CD4-positive, alpha-beta T cell treated with Interleukin-4 for 4 hours (primary cell): ENCODE data around the gene RDH5.

ENCODE experiments used
- DNase-seq: peaks from one replicate; pipeline ENCODE4 v3.0.0-alpha.2; 2020

Gene RDH5

DNA sequence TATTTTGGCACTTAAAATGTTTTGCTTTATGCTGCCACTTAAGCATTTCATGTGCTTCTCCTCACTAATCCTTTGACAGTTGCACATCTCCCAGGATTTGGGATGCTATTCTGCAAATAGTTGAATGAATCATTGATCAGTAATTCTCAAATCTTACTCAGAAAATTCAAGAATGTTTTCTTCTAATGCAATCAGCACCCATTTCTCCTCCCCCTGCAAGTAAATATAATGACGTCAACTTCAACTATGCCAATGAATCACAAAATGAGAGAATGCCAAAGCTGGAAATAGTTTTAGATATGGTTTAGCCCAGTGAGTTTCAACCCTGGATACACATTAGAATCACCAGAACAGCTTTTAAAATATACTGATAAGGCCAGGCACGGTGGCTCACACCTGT, 6.5 kb upstream of the RDH5 start:
- no peak for DNase-seq

DNA sequence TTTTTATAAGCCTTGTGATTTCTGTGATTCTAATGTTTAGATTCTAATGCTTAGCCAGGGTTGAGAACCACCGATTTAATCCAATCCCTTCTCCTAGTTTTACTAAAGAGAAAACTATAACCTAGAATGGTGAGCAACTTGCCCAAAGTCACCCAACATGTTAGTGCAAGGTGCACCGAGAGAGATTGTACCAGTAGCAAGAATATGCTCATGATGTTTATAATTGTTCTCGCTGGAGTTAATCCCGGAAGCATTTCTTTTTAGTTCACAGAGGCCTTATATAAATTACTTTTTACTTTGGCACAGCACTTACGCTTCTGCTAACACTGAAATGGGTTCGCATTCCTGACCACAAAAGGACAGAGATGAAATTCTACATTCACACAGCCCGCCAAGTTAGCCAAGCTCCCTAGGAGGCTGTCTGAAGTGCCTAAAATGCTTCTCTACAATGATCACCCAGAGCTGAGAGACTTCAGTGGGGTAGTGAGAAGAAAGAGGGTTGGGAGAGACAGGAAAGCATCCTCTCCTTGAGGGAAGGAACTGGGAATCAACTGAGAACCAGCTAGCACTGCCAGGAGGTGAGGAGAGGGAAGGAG, 4.9 kb upstream of the RDH5 start:
- DNase-seq: no peak

DNA sequence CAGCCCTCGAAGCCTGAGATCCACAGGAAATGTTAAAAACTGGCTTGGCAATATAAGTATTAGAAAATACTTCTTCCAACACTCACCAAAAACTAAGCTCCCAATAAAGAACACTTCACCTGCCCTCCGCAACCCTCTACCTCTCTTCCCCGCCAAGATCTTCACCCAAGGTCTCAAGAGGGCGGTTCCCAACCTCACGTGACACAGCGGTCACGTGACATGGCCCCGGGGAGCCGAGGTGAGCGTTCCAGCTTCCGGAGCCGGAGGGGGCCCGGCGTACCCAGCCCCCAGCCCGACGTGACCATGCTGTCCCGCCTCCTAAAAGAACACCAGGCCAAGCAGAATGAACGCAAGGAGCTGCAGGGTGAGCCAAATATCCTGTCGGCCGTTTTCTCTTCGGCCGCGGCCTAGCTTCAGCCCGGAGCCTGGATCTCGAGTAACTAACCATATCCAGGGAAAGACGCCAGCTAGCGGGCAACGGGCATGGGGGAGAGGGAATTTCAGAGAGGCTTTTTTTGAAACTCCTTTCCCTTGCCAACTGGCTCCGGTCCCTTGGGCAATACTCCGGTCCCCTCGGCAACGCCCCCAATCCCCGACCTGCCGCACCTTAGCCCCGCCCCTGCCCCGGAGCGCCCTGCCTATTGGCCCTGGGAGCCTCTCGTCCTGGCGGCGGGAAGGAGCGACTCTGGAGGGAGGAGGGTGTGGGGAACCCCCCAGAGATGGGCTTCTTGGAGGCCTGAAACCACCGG, 4.2 kb upstream of the RDH5 start, which contains the start of gene BLOC1S1:
TSS of gene BLOC1S1 (plus strand) at position 214 of the 749 bp plus-strand sequence. CDS start at position 220, 6 bp downstream.
- peak; percentile 88 for DNase-seq

DNA sequence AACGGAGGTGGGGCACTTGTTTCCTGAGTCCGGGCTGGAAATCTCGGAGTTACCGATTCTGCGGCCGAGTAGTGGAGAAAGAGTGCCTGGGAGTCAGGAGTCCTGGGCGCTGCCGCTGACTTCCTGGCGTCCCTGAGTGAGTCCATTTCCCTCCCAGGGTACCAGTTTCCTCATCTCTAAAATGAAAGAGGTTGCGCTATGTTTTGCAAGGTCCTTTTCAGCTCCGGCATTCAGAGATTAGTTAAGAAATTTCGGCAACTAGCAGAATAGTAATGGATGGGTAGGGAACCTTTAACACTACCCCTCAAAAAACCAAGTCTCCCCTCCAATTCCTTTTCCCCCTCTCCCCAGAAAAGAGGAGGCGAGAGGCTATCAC, 3.6 kb upstream of the RDH5 start:
- no peak for DNase-seq

DNA sequence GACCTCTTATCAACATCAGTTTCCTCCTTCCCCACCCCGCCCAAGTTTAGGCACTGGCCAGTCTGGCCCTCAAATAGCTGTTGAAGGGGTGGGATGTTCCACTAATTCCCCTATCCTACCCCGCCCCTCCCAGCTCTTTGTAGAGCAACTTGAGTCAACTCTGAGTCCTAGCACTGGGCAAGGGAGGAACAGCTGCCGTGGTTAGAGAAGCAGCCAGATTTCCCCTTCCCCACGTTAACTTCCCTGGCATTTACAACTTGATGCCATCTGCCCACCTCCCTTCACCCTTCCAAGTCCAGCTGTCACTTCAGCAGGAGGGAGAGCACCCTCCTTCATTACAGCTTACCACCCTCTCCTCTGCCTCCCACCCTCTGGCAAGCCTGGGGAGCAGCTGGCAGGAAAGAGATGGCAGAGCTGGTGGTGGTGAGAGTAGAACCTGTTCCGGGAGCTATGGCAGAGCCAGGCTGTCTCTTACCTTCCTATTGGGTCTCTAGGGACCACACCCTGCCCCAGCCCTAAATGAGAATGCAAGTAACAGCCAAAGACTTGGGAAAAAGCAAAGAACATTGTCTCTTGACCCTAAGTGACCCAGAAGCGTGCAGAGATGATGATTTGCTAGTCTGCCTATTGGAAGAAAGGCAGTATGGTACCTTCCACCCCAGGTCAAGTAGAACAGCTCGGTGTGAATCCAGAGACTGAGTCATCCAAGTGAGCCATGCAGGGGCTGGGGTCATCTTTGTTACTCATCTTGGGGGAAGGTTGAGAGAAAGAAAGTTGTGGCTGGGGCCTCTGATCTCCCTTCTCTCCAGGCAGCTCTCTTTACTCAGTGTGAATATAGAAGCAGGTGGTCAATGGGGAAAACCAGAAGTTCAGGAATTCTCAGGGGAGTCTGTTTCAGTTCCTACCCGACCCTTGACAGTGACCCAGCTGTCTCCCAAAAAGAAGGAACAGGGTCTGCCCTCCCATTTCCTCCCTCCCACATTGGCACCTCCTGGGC, 2.9 kb upstream of the RDH5 start:
- no peak for DNase-seq

DNA sequence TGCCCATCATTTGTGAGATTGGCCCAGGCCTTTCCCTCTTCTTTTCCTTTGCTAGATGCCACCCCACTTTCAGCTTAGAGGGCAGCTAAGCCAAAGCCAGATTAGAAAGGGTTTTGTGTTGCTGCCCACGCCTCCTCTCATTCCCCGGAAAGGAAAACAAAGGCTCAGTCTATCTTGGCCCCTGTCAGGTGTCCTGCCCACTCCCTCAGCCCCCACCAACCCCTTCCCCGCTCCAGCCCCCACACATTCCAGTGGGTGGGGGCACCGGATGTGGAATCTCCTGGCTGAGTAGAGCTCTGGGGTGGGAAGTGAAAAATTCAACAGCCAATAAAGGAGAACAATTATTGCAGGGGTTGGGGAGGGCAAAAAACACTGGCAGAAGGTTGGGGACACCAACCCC, 2.2 kb upstream of the RDH5 start:
- DNase-seq: no peak

DNA sequence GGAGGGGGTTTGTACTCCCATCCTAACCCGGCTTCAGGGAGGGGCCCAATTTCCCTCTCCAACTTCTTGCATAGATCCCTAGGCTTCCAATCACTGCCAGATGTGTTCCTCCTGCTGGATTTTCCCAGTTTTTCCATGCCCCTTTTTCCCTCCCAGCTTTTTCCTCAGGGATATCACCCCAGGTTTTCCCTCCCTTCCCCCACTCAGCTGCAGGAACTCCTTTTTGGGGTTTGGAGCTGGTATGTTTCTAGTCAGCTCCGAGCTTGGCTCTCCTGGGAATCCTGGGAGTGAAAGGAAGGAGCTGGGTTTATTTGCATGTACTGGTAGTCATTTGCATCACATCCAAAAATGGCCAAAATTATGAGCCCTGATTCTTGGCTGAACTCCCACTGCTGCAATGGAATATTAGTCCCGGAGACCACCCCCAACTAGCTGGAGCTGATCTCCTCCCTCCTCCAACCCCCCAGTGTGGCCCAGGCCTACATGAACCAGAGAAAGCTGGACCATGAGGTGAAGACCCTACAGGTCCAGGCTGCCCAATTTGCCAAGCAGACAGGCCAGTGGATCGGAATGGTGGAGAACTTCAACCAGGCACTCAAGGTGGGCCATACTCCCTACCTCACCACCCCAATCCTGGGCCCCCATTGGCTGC, 1.4 kb upstream of the RDH5 start:
- no peak for DNase-seq

DNA sequence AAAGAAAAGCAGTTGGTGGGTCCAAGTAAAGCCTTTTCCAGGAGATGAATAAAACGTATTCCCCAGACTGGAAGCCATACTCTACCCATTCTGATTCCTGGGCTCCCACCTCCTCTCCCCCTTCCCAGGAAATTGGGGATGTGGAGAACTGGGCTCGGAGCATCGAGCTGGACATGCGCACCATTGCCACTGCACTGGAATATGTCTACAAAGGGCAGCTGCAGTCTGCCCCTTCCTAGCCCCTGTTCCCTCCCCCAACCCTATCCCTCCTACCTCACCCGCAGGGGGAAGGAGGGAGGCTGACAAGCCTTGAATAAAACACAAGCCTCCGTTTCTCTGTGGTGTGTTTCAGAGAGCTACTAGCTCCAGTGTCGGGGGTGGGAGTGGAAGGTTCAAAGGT, 822 bp upstream of the RDH5 start:
- DNase-seq: no peak

DNA sequence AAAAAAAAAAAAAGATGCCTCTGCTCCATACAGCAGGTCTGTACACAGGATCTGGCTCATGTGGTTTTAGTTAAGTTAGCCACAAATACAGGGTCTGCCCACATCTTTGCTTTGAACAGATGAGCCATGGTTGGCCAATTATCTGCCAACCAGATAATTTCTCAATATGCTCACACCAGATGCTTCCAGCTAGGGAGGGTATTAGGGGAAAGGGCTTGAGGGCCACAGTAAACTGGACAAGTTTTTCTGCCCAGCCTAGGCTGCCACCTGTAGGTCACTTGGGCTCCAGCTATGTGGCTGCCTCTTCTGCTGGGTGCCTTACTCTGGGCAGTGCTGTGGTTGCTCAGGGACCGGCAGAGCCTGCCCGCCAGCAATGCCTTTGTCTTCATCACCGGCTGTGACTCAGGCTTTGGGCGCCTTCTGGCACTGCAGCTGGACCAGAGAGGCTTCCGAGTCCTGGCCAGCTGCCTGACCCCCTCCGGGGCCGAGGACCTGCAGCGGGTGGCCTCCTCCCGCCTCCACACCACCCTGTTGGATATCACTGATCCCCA, 776 bp downstream of the RDH5 start:
- DNase-seq: peak; percentile 33

DNA sequence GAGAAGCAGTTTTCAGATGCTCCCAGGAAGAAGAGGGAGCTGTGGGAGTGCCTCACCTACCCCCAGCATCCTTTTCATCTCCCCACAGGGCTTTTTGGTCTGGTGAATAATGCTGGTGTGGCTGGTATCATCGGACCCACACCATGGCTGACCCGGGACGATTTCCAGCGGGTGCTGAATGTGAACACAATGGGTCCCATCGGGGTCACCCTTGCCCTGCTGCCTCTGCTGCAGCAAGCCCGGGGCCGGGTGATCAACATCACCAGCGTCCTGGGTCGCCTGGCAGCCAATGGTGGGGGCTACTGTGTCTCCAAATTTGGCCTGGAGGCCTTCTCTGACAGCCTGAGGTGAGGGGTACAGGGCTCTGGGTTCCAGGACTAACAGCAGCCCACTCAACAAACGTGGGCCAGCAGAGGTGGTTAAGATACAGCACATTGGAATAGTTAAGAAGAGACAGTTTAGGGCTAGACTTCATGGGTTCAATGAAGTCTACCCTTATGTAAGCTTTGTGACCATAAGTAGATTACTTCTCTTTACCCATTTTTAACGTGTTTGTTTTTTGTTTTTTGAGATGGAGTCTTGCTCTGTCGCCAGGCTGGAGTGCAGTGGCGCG, 1.5 kb downstream of the RDH5 start:
- DNase-seq: no peak

DNA sequence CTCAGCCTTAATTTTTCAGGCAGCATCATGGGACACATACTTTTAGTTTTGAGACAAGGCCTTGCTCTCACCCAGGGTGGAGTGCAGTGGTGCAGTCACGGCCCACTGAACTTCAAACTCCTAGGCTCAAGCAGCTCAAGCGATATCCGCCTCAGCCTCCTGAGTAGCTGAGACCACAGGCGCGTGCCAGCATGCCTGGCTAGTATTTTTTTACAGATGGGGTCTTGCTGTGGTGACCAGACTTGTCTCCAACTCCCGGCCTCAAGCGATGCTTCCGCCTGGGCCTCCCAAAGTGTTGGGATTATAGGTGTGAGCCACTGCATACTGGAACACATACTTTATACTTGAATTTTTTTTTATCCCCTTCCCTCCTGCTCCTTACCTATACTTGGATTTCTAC, 2.8 kb downstream of the RDH5 start:
- no peak for DNase-seq

DNA sequence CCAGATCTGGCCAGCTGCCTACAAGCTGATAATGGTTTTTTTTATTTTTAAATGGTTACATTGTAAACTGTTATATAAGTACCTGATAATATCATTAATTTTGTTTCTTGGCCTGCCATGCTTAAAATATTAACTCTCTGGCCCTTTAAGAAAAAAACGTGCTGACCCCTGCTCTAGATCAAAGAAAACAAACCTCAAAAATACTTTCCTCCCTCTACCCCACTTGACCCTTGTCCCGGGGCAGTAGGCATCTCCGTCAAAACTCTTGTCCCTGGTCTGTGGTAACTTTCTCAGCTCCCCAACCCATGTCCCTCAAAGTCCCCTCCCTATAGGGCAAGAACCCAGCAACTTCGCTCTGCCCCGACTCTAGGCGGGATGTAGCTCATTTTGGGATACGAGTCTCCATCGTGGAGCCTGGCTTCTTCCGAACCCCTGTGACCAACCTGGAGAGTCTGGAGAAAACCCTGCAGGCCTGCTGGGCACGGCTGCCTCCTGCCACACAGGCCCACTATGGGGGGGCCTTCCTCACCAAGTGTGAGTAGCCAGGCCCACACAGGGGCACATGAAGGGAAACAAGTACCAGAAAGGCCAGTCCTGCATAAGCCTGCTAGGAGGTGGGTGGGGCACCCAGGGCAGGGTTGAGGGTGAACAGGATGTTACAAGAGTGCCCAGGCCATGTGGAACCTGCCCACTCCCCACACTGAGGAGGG, 3.5 kb downstream of the RDH5 start:
- DNase-seq: no peak

DNA sequence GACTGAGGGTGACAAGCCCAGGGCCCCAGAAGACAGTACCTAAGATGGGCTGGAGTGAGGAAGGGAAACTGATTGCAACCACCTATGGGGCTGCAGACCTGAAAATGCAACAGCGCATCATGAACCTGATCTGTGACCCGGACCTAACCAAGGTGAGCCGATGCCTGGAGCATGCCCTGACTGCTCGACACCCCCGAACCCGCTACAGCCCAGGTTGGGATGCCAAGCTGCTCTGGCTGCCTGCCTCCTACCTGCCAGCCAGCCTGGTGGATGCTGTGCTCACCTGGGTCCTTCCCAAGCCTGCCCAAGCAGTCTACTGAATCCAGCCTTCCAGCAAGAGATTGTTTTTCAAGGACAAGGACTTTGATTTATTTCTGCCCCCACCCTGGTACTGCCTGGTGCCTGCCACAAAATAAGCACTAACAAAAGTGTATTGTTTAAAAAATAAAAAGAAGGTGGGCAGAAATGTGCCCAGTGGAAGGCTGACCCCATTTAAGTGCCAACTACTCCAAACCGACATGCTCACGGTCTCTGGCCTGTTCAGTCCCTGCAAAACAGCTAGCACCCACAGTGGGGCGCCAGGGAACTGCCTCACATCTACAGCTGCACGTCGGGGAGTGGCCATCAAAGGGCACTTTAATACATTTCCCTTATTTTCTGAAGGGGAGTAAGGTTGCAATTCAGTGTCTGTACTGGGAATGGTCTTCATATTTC, 4.2 kb downstream of the RDH5 start:
- peak; percentile 66 for DNase-seq

DNA sequence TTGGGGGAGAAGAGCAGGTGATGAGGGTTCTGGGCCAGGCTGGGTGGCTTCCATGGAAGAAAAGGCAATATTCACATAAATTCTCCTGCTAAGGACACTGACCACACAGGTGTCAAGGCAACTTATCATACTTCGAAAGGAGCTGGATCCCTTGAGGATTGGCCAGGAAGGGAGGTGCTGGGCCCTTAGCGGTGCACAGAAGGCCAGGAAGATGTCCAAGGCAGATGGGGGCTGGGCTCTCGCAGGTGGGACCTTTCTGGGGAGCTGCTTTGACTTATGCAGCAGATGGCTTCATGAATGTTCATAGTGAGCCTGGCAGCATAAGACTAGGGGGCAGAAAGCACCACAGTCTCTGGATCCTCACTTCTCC, 4.7 kb downstream of the RDH5 start:
- no peak for DNase-seq

DNA sequence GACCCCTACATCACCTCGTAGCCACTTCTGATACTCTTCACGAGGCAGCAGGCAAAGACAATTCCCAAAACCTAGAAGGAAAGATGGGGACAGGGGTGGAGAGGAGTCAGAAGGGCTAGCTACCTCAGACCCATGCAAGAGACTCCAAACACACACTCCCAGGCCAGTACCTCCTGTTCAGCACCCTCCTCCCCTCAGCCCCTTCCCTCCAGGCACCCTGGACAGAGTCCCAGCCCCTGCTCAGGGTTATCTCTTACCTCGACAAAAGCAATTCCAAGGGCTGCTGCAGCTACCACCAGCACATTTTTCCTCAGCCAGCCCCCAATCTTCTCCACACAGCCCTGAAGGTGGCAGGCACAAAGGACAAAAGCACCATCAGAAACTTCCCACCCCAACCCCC, 5.4 kb downstream of the RDH5 start:
- no peak for DNase-seq

DNA sequence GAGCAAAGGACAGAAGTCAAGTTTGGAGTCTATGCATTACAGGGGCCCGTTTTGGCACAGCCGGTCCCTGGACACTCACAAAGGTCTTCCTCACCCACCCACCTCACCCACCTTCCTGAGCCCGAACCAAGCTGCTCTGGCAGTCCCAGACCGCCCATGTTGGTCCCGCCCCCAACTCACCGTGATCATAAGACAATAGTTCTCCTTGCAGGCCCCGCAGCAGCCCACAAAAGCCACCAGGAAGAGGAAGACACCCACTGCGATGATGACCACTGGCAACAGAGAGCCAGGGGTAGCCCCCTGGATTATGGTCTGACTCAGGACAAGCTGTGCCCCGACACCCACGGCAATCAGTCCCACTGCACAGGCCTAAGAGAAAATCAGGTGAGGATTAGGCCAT, 6.8 kb downstream of the RDH5 start:
- no peak for DNase-seq

DNA sequence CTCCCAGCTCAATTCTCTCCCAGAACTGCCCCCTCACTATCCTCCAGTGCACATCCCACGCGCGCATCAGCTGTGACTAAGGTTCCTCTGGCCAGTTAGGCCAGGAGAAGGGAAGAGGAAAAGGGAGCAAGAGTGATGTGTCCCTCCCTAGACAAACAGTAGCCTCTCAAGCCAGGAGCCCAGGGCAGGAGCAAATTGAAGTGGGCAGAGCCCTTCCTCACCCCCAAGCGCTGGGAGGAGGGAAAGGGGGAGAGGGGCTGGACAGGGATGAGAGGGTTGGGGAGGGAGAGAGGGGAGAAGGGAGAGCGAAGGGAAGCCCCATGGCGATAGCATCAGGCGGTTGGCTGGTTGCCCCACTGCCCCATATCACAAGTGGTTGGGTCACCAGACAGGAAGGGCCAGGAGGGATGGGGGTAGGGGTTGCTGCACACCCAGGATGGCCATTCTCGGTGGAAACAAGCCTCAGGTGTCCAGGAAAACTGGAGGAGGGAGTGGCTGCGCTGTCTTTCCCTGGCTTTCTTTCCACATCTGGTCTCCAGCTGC, 7.5 kb downstream of the RDH5 start:
- DNase-seq: no peak

DNA sequence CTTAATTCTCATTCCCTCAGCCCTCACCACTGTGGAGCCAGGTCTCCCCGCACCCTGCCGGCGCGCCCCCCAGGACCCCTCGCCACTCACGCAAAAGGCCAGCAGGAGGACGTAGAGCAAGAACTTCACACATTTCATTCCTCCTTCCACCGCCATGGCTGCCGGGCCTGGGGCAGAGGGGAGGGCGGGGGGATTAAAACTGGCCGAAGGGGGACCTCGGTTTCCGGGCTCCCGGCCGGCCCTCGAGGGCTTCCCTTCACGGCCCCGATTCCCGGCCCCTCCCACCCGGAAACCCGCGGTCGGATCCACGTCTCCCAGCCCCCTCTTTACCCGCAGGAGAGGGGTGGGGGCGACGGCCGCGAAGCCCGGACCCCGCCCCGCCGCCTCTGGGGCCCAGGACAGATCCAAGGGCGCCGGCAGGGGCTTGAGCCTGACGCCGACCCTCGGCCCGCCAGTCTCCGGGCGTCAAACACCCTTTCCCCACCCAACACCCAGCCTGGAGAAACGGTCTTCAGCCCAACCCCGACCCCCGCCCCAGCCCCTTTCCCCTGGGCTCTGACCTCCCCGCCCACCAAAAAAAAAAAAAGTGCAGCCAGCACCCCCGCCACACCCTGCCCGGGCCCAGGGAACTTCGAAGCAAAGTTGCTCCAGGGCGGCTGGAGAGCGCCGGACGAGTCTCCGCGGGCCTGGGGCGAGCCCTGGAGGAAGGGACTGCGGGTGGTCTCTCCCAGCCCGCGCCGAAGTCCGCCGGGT, 8.2 kb downstream of the RDH5 start:
- DNase-seq: no peak

DNA sequence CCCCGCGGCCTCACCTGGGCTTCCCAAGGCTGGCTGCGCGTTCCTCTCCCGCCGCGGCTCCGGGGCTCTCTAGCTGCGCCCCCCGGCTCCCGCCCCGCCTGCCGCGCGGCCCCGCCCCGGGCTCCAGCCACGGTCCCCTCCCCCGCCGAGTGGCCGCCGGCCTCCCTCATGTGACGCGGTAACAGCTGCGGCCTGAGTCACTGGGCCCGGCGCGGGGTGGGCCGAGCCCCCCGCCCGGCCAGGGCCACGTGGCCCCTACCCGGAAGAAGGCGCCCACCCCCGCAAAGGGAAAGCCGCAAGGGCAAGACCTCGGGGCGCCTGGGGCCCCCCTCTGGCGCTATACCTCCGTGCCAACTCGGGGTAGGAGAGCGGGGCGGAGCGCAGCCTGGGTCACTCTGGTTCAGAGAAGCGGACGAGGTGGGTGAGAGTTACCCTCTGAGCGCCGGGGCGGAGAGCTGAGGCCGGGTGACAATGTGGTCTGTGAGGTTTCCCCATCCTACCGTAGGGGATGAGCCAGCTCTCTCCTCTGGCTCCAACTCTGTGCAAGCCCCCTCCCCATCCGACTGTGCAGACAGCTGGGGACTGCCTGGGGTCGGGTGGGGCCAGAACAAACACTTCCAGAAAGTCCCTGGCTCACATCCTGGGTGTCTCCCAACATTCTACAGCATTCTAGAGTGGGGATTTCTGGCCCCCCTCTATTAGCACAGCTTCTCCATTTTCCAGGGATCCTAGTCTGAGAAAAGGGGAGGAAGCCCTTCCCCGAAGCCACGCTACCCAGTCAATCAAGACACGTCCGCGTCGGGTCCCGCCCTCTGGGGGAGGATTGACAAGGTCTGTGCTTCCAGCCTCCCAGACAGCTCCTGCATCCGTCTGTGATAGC, 9.0 kb downstream of the RDH5 start, which contains the start of gene CD63:
TSS of gene CD63 (minus strand) at position 71 of the 880 bp plus-strand sequence. CDS start 668 bp downstream, outside the sequence.
- peak; percentile 51 for DNase-seq
